Panc1 (cell line): ENCODE data around the gene RNF38. TPM values are rescaled to one million over a fixed set of nuclear protein-coding genes. Genes with fewer than 3 reads are reported as not detected.

ENCODE experiments used
- ATAC-seq: fragments of 200-7000 bp; cut with Tn5 transposase; 2 replicates; pipeline ENCODE4 v1.9.1; 2020; ENCODE audit warnings: mild to moderate bottlenecking, moderate library complexity
- BruUV-seq: library from RNA; stranded (reverse); fragments of 400-500 nt; replicated peaks from 2 replicates; lab custom pipeline; 2021; lab: Mats Ljungman, UMichigan
- CTCF ChIA-PET: fragments of 300-600 bp; sonication (Branson Sonifier 250); formaldehyde crosslinking; loops from one replicate; lab custom pipeline; 2022; ENCODE audit warnings: antibody characterized with exemption; lab: Charles Lee
- POLR2A ChIA-PET: fragments of 300-600 bp; sonication (Branson Sonifier 250); formaldehyde crosslinking; loops from one replicate; lab custom pipeline; 2022; ENCODE audit warnings: antibody characterized with exemption; lab: Charles Lee
- DNase-seq: peaks from one replicate; pipeline ENCODE4 v3.0.0-alpha.2; 2010; ENCODE audit warnings: low read depth, low spot score
- H3K27ac ChIP-seq: 2 replicates; pipeline ENCODE4 v1.5.1; 2011; ENCODE audit warnings: mild to moderate bottlenecking, low read length, inconsistent platforms
- H3K27me3 ChIP-seq: fragments of 200-500 bp; sonication (Bioruptor generic); 2 replicates; pipeline ENCODE4 v1.6.0; 2014; ENCODE audit warnings: low read length, inconsistent platforms; ENCODE audit not compliant: control insufficient read depth, insufficient read depth
- H3K36me3 ChIP-seq: fragments of 200-500 bp; sonication (Bioruptor generic); 2 replicates; pipeline ENCODE4 v1.5.1; 2014; ENCODE audit warnings: inconsistent platforms, mild to moderate bottlenecking, low read length, moderate library complexity; ENCODE audit not compliant: control insufficient read depth, insufficient read depth
- H3K4me1 ChIP-seq: 2 replicates; pipeline ENCODE4 v1.5.1; 2011; ENCODE audit warnings: inconsistent platforms, mild to moderate bottlenecking, low read length, moderate library complexity; ENCODE audit not compliant: control insufficient read depth, insufficient read depth
- H3K4me3 ChIP-seq, 2 experiments: 2 replicates each; pipeline ENCODE4 v1.5.1; 2011 to 2012; ENCODE audit warnings: low read depth in 2 of 2, low read length in 2 of 2, mild to moderate bottlenecking in 2 of 2, inconsistent platforms in 1 of 2, moderate library complexity in 1 of 2
- H3K9me3 ChIP-seq: fragments of 200-500 bp; sonication (Bioruptor generic); 2 replicates; pipeline ENCODE4 v1.5.1; 2014; ENCODE audit warnings: low read depth, mild to moderate bottlenecking, inconsistent platforms, low read length, moderate library complexity; ENCODE audit not compliant: control insufficient read depth, insufficient read depth
- CTCF ChIP-seq: fragments of 450-650 bp; IDR thresholded peaks from 2 replicates; pipeline ENCODE4 v1.5.1; 2017; ENCODE audit warnings: mild to moderate bottlenecking
- POLR2AphosphoS5 ChIP-seq: IDR thresholded peaks from 2 replicates; pipeline ENCODE4 v1.6.1; 2012; ENCODE audit warnings: mild to moderate bottlenecking, low read depth, low read length, moderate library complexity
- REST ChIP-seq, 2 experiments: IDR thresholded peaks; 2 replicates each; pipeline ENCODE4 v1.6.1; 2011 to 2012; ENCODE audit warnings: low read depth in 2 of 2, control low read depth in 1 of 2, low read length in 1 of 2, mild to moderate bottlenecking in 1 of 2, moderate library complexity in 1 of 2; ENCODE audit not compliant: insufficient read depth in 1 of 2
- SIN3A ChIP-seq: IDR thresholded peaks from 2 replicates; pipeline ENCODE4 v1.6.1; 2012; ENCODE audit warnings: low read depth, mild to moderate bottlenecking, low read length, moderate library complexity, borderline replicate concordance; ENCODE audit not compliant: insufficient read depth
- TCF7L2 ChIP-seq: IDR thresholded peaks from 2 replicates; pipeline ENCODE4 v1.6.1; 2011; ENCODE audit warnings: mild to moderate bottlenecking, low read depth, low read length, inconsistent platforms
- in situ Hi-C: cut with HindIII; loops from 2 replicates; pipeline ENCODE4 v1.10.0; 2016; ENCODE audit warnings: low sequenced_read_pairs, low pct_unique_long_range_greater_than_20kb
- intact Hi-C: fragments of 100-400 bp; cut with micrococcal nuclease; formaldehyde crosslinking; loops from one replicate; pipeline ENCODE4 v1.10.0; 2022; ENCODE audit not compliant: unreplicated experiment
- total RNA-seq: library from RNA; stranded (reverse); gene quantifications from one replicate; pipeline ENCODE4 v1.2.1, GENCODE V29; 2021; ENCODE audit not compliant: unreplicated experiment

RNF38 gene
- total RNA-seq, 1 experiment from 2014 or later = 78.0 TPM

- ChIA-PET CTCF (no interaction called here), POLR2A (no interaction called here)
- BruUV-seq = no TSS peak
- Histone ChIP-seq H3K4me1 (peaks cover 15% of the 10 kb centered on the region), H3K36me3 (no peaks in the 10 kb centered on the region), H3K4me3 (no peak overlapping the region), H3K27ac (no peak overlapping the region), H3K27me3 (no peaks in the 10 kb centered on the region), H3K9me3 (no peaks in the 10 kb centered on the region)
- ATAC-seq (no peak), DNase-seq (no peak)
- intact Hi-C loops (no loop called here), in situ Hi-C loops (no loop called here)
- TF ChIP-seq REST (IDR thresholded peaks at IDR 0.05; ENCODE audit: insufficient read depth in 1 of 2, low read depth in 2 of 2, low read length in 1 of 2) (no peak), SIN3A (no peak)
Observed at GRCh38 chr9:36424289-36425055, 24.4 kb upstream of the RNF38 start.

GRCh38 chr9:36423206-36423605, 23.1 kb upstream of the RNF38 start:
- no peak for ATAC-seq

More at GRCh38 chr9:36423206-36423605, 23.1 kb upstream of the RNF38 start:
- in situ Hi-C loops (no loop called here), intact Hi-C loops (no loop called here)
- no peaks in the 10 kb centered on the region for H3K36me3 ChIP-seq
- no peaks in the 10 kb centered on the region for H3K9me3 ChIP-seq
- TF ChIP-seq TCF7L2 (no peak), SIN3A (no peak), CTCF (no peak), REST (IDR thresholded peaks at IDR 0.05; ENCODE audit: insufficient read depth in 1 of 2, low read depth in 2 of 2, low read length in 1 of 2) (no peak), POLR2AphosphoS5 (no peak)
- DNase-seq = no peak
- CTCF ChIA-PET = interaction anchor here (1.7 kb wide), 1 partner anchor 16 kb away, joined by 6 read pairs; no protein-coding TSS in a partner anchor
- peaks cover 20% of the 10 kb centered on the region for H3K4me1 ChIP-seq
- no TSS peak for BruUV-seq
- H3K27me3 ChIP-seq = no peaks in the 10 kb centered on the region
- H3K27ac ChIP-seq = no peak overlapping the region
- POLR2A ChIA-PET = interaction anchor here (0.7 to 1.0 kb wide), 2 partner anchors 15 to 52 kb away, joined by 3 read pairs; no protein-coding TSS in a partner anchor
- H3K4me3 ChIP-seq = no peak overlapping the region
